GM15510 (cell line): ENCODE data around the gene OR1L8.

ENCODE experiments used
- POLR2A ChIP-seq: IDR thresholded peaks from 3 replicates; pipeline ENCODE4 v1.6.1; 2011; ENCODE audit warnings: borderline replicate concordance; ENCODE audit not compliant: insufficient read length; ENCODE audit errors: extremely low read depth

The OR1L8 gene

GRCh38 chr9:122536134-122536533, 47.0 kb downstream of the OR1L8 start:
- TF ChIP-seq POLR2A = no peak

GRCh38 chr9:122527193-122527592, 56.0 kb downstream of the OR1L8 start, which contains the start of gene OR1N1:
TSS of gene OR1N1 (minus strand) at chr9:122527293. CDS start at chr9:122527293, 0 bp downstream.
- TF ChIP-seq POLR2A = no peak

GRCh38 chr9:122526602-122527001, 56.6 kb downstream of the OR1L8 start:
- TF ChIP-seq POLR2A = no peak

- no peak for TF ChIP-seq POLR2A
These were observed 63.8 kb downstream of the OR1L8 start for GRCh38 chr9:122519376-122519775.

- no peak for TF ChIP-seq POLR2A
These were observed 64.3 kb downstream of the OR1L8 start, which contains the start of gene OR1J4 for GRCh38 chr9:122518841-122519240. TSS of gene OR1J4 (plus strand) at chr9:122519141. CDS start at chr9:122519141, 0 bp downstream.

GRCh38 chr9:122518226-122518625, 65.0 kb downstream of the OR1L8 start:
- no peak for TF ChIP-seq POLR2A
